Activated CD4-positive, alpha-beta T cell treated with anti-CD3 and anti-CD28 coated beads for 24 hours (primary cell): ENCODE measurements around the gene C8B.

Source experiments
- DNase-seq, 2 donors: peaks; one replicate each; pipeline ENCODE4 v3.0.0-alpha.2; 2020; ENCODE audit warnings: low read depth in 2 of 2

C8B gene

DNA sequence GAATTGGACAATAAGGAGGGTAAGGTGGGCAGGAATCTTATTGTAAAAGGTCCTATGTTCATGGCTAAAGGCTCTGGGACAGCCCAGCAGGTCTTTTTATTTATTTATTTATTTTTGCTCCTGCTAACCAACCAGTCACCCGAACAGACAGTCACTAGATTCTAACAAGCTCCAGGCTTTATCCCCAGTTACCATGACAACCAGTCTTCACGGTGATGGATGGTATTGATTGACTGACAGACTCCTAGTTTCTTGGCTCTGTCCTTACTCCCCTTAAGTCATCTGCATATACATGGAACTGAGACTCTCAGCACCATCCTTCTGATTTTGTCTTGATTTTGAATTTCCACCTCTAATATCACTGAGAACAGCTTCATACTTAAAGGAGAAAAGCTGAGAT, 66.9 kb downstream of the C8B start:
- DNase-seq: no peak

DNA sequence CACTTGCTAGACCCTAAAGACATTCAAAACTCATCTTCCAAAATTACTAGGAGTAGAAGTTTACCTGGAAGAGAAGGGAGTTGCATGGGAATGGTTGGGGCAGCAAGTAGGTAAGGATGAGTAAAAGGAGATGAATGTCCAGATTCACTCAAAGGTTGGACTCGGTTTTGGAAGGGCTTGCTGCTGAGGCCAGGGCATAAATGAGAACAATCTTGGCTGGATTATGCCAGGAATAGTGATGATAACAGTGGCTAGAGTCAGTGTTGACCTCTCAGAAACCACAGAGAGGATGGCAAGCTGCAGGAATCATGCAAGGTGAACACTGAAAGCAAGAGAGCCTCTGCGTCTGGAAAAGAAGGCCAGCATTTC, 67.8 kb downstream of the C8B start:
- DNase-seq: no peak

DNA sequence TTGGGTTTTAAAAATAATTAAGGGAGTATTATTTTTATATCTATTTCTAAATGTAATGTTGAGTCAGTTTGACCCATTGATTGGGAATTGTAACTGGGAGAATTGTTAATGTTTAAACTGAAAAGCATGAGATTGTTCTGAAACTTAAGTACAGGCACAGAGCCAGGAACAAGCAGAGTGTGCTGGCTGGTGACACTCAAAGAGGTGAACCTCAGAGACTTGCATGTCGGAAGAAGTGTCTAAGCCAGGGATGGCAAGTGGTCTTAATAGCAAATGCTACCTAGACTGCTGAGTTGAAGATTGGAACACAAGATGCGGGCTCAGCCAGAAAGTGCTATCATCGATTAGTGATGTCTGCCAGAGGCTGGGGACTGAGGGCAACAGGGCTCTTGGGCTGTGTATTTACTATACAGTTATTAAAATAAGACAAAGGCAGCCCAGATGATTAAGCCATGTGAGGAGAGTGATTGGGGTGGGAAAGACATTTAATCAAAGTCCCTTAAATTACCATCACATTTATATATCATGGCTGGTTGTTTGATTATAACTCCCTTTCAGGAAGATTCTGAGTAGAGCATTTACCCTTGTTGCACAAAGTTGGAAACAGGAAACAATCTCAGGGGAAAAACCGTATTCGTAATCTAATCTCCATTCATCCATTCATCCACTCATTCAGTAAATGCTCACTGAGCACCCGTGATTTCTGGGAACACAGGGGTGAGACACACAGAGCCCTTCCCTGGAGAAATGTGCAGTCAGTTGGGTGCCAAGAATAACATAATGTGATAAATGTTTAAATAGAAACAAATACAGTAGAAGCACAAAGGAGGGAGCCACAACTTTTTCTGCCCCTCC, 68.4 kb downstream of the C8B start:
- DNase-seq: no peak

DNA sequence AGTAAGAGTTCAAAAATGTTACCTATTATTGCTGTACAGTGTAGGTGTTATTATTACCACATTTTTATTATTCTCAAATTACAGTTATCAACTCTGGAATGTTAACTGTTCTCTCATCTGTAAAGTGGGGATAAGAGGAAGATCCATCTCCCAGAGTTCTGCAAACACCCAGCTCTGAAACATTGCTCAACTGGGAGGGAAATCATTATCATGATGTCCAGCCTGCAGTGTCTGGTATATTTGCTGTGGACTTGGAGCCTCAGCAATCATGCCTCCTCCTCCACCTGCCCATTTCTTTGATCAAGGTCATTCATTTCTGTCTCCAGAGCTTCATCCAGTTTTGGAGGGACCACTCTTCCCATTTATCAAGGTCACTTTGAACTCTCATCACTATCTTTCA, 71.8 kb downstream of the C8B start:
- no peak for DNase-seq

DNA sequence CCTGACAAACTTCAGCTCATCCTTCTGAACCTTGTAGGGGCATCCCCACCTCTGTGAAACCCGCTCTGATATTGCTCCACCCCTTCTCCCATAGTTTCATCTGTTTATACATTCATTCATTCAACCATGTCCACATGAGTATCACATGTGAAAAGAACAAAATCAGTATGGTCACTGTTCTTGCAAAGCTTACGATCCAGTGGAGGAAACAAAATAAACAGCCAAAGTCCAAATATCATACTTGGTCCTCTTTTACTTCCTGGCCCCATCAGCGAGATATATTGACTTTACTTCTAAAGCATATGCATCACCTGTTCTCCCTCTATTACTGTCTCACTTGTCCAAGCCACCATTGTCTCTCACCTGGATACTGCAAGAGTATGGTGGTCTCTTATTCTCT, 75.6 kb downstream of the C8B start:
- DNase-seq: no peak

DNA sequence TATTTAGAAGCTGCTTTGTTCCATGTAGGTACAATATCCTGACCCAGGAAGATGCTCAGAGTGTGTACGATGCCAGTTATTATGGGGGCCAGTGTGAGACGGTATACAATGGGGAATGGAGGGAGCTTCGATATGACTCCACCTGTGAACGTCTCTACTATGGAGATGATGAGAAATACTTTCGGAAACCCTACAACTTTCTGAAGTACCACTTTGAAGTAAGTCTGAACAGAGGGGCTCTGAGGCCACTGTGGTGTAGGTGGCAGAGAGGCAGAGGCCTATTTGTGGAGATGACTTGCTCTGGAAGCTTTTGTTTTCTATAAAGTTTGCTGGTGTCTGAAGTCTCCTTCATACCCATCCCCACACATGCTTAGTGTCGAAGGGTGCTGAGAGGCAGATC, 84.4 kb downstream of the C8B start:
- DNase-seq: no peak

DNA sequence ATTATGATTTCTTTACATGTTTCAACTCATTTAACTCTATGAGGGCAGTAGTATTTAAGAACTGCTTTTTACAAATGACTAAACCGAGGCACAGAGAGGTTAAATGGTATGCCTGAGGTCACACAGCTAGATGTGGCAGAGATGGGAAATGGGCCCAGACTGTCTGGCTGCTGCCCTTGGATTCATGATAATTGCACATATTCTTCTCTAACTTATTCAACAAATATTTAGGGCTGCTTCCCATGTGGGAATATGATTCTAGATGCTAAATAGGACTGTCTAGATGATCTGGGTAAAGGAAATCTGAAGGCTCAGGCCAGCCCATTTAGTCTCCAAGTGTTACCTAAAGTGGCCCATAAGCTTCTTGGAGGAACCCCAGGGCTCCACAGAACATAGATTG, 85.0 kb downstream of the C8B start:
- DNase-seq: no peak
